C4-2B (cell line): ENCODE data around the gene CNN3.

Experiments used
- H3K27ac ChIP-seq: fragments of 450-650 bp; 2 replicates; pipeline ENCODE4 v1.5.1; 2017
- ZFX ChIP-seq: fragments of 450-650 bp; IDR thresholded peaks from 2 replicates; pipeline ENCODE4 v1.6.1; 2017
- TF ChIP-seq, protein P1 (sequence below): fragments of 450-650 bp; conservative IDR thresholded peaks from 2 replicates; pipeline ENCODE4 v1.5.1; 2017; ENCODE audit warnings: mild to moderate bottlenecking

Gene CNN3

DNA sequence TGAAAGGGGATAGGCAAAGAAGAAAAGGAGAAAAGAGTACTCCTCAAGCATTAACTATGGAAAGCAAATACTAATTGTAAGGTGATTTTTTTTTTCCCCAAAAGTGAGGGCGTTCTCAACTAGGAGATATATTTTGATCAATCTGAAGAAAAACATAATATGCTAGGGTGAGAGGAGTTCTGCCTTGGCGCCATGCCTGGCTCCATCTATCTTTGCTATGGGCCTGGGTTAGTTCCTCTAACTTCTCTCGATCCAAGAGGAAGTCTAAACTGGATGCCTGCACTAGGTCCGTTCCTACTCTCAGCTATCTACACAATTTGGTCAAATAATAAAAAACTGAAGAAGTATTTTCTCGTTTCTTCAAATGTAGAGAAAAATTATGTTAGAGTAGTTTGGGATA lies 20.5 kb downstream of the CNN3 start:
- no peak for TF ChIP-seq ZFX
- TF ChIP-seq, protein P1, sequence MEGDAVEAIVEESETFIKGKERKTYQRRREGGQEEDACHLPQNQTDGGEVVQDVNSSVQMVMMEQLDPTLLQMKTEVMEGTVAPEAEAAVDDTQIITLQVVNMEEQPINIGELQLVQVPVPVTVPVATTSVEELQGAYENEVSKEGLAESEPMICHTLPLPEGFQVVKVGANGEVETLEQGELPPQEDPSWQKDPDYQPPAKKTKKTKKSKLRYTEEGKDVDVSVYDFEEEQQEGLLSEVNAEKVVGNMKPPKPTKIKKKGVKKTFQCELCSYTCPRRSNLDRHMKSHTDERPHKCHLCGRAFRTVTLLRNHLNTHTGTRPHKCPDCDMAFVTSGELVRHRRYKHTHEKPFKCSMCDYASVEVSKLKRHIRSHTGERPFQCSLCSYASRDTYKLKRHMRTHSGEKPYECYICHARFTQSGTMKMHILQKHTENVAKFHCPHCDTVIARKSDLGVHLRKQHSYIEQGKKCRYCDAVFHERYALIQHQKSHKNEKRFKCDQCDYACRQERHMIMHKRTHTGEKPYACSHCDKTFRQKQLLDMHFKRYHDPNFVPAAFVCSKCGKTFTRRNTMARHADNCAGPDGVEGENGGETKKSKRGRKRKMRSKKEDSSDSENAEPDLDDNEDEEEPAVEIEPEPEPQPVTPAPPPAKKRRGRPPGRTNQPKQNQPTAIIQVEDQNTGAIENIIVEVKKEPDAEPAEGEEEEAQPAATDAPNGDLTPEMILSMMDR: no peak
- H3K27ac ChIP-seq: no peak overlapping the region

DNA sequence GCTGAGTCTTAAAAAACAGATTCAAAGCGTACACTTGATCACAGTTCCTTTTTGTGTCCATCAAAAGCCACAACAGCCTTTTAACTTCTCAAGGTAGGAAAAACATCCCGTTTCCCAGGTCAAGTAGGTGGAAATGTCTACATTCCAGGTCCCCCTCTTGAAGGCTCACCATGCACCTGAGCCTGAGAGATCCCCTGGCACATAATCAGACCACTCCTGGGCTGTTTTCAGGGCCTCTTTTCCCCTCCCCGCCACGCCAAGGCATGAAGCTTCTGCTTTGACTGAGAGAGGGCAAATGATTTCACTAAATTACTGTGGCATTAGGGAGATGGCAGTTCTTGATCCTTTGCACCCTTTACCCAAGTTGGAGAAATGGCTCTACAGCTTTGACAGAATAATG lies 21.7 kb downstream of the CNN3 start:
- no peak for TF ChIP-seq ZFX
- TF ChIP-seq, protein P1: no peak
- no peak overlapping the region for H3K27ac ChIP-seq

DNA sequence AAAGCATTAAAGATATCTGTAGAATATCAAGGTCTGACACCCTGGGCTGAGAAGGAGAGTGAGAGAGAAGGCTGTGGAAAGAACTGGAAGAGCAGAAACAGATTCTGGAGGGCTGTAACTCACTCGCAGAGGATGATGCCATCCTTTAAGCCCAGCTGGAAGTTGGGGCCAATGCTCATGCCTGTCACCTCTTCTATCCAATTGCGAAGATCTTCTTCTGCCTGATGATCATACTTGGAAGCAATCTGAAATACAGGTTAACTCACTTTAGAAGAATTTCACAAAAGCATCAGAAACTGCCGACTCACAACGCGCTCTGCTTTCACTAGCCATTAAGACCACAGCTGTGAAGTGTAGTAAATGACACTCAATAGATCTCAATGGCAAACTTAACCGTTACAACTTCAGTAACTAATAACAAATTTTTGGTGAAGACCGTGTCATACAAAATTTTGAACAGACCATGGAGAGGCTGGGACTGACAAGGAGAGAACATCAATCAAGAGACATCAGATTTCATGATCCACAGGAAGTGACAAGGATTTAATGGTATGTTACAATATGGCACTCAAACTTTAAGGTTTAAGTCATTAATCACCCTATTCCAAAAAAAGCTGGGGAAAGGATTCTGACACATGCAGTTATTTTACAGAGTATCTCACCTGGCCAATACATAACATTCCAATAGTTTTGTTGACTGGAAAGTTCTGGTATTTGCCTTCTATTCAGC lies 23.5 kb downstream of the CNN3 start:
- TF ChIP-seq ZFX: no peak
- TF ChIP-seq, protein P1: no peak
- H3K27ac ChIP-seq: no peak overlapping the region

DNA sequence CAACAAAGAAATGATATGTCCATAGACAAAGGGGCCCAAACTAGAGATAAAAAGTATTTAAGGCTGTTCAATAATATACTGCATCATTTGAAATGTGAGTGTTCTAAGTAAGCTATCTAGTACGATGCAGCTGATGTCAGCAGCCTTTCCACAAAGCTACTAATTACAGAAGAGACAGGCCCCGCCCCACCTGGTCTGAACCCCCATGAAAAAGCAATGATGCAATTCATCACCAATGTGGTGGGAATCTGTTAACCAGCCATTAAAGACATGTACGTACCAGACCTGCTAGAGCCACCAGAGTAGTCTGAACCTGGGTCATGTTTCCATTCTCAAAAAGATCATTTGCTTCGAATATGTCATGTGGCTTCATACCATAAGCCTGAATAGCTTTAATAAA lies 25.1 kb downstream of the CNN3 start:
- TF ChIP-seq, protein P1: no peak
- no peak for TF ChIP-seq ZFX
- no peak overlapping the region for H3K27ac ChIP-seq

DNA sequence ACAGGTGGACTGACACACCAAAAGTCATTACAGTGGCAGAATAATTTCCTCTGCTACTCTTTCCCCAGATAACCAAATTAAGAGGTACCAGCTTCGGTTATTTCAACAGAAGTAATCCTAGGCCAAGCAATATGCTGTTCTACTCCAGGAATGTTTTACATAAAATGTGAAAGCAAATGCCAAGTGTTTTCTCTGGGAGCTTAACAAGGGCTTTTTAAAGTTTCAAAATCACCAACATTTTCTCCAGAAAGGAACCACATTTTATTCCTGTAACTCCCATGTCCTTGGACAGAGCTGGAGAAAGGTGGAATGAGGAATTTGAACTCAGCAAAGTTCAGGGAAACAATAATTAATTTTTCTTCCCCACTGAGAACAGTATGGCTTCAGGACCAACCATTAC lies 27.2 kb downstream of the CNN3 start:
- TF ChIP-seq ZFX: no peak
- TF ChIP-seq, protein P1: no peak
- H3K27ac ChIP-seq: no peak overlapping the region

DNA sequence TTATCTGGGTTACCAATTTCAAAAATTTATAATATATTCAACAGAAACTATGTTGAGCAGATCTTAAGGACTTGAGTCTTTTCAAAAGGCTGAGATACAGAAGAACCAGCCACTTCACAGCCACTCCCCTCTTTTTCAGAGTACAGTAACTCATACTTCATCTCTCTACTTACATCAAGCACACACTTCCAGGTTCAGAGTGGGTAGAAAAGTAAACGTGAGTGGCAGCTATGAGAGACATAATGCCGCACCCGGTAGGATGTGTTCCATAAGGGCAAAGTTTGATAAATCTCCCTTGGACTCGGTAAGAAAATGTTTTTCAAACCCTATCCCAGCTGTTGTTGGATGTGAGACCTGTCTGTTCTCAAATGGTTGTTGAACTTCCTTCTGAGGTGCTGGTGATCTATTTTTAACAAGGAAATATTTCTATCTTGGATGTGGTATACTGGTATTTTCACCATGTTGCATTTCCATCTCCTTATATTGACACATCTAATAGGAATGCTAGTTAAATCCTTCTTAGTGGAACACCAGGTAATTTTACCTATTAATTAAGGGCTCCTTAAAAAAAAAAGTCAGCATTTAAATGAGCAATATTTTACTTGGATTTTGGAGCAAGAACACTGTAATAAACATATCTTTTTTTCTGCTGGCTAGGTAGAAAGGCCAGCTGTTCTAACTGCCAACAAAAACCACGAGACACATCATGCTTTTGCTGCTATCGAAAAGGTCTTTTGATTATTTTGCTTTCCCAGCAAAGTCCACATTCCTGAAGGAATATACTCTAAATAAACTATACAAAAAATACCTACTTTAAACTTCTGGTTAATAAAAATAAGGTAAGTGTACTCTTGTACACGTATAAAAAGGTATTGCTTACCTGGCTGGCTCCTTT lies 28.2 kb downstream of the CNN3 start:
- TF ChIP-seq, protein P1: no peak
- no peak for TF ChIP-seq ZFX
- no peak overlapping the region for H3K27ac ChIP-seq

DNA sequence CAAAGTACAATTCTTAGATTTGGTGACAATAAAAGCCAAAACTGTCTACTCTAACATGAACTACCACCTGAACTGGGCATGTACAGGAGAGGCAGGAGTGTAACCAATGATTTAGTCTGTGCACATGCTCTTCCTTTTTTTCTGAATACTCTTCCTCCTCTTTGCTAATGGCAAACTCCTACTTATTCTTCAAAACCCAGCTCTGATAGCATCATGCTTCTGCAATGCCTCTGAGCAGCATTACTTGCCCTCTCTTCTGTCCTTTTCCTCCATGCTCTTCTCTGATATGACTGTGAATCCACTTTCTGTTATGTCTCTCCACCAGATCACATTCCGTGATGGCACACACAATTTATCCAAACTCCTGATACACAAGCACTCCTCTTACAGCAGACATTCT lies 31.4 kb downstream of the CNN3 start:
- no peak for TF ChIP-seq ZFX
- TF ChIP-seq, protein P1: no peak

More for the DNA sequence above, 31.4 kb downstream of the CNN3 start:
- H3K27ac ChIP-seq: no peak overlapping the region
